ENCODE measurements around the gene SLC44A3. TPM values are rescaled to one million over a fixed set of nuclear protein-coding genes. Genes with fewer than 3 reads are reported as not detected.
A peak's percentile ranks its signal among the peaks of the same experiment; 100 is the strongest.

The SLC44A3 gene
- total and polyA plus RNA-seq, 2 of the 13 experiments (the other 11 are each of a cell fraction or from before 2014, with no cell fraction given): 6.8 to 14.1 TPM

DNA sequence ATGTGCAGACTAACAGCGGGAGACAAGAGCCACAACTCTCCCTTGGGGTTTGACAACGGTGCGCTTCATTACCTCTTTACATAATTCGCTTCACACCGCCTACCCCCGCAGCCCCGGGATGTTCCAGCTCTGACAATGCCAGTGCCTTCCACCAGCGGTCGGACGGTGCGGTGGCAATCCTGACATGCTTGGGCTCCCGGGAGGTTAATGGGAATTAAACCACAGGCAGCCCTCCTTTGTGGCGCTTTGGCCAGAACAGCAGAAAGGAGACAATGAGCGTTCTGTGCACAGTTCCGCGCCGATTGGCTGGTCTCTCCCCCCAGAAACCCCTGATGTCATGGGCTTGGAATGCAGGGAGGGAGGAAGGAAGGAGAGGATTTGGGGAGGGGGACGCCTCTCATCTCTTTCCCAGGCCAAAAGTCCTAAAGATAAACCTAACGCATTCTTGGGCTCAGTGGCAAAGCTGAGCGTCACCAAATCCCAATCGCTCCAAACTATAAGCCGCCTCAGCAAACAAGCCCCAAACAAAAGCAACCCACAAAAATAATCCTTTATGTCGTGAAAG is 105.5 kb downstream of the SLC44A3 start (continued):
- TF ChIP-seq ZNF83 (CRISPR knock-in tag; IDR thresholded peaks at IDR 0.05; ENCODE audit: borderline replicate concordance): no peak
- TF ChIP-seq NR3C1 (CRISPR knock-in tag; IDR thresholded peaks at IDR 0.05): no peak
- TF ChIP-seq SIX4 (CRISPR knock-in tag; IDR thresholded peaks at IDR 0.05): no peak
- peak; percentile 54; the same call in 1 of the 2 replicates for TF ChIP-seq ZNF292 (CRISPR knock-in tag; IDR thresholded peaks at IDR 0.05; ENCODE audit: borderline replicate concordance, low read depth)
- no peak for TF ChIP-seq ZNF619 (CRISPR knock-in tag; IDR thresholded peaks at IDR 0.05)
- no peak for TF ChIP-seq KDM2A (CRISPR knock-in tag; IDR thresholded peaks at IDR 0.05; ENCODE audit: borderline replicate concordance, low read depth)
- TF ChIP-seq HOXD1 (CRISPR knock-in tag; IDR thresholded peaks at IDR 0.05): 0 out of 2 replicates have a peak, but pooled peaks have one; percentile 18
- TF ChIP-seq MAF1 (CRISPR knock-in tag; IDR thresholded peaks at IDR 0.05; ENCODE audit: borderline replicate concordance): 0 out of 2 replicates have a peak, but pooled peaks have one; percentile 46
- TF ChIP-seq, protein P1, sequence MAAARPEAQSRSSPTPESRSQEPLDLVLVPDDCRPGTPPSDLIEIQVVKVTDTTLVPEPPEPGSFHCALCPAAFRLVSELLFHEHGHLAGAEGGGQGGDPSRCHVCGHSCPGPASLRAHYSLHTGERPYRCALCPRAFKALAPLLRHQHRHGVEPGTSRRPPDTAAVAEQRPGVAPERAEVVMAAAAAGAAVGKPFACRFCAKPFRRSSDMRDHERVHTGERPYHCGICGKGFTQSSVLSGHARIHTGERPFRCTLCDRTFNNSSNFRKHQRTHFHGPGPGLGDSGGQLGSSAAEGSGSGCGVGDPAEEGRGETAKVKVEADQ (CRISPR knock-in tag; IDR thresholded peaks at IDR 0.05; ENCODE audit: borderline replicate concordance): 0 out of 2 replicates have a peak, but pooled peaks have one; percentile 16
- no peak for TF ChIP-seq REXO4 (CRISPR knock-in tag; IDR thresholded peaks at IDR 0.05; ENCODE audit: borderline replicate concordance)
- TF ChIP-seq, protein P2, sequence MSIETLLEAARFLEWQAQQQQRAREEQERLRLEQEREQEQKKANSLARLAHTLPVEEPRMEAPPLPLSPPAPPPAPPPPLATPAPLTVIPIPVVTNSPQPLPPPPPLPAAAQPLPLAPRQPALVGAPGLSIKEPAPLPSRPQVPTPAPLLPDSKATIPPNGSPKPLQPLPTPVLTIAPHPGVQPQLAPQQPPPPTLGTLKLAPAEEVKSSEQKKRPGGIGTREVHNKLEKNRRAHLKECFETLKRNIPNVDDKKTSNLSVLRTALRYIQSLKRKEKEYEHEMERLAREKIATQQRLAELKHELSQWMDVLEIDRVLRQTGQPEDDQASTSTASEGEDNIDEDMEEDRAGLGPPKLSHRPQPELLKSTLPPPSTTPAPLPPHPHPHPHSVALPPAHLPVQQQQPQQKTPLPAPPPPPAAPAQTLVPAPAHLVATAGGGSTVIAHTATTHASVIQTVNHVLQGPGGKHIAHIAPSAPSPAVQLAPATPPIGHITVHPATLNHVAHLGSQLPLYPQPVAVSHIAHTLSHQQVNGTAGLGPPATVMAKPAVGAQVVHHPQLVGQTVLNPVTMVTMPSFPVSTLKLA (IDR thresholded peaks at IDR 0.05): no peak
- TF ChIP-seq SRY (CRISPR knock-in tag; IDR thresholded peaks at IDR 0.05): no peak
- peak; percentile 23; the same call in 1 of the 2 replicates for TF ChIP-seq IRF2 (CRISPR knock-in tag; IDR thresholded peaks at IDR 0.05)
- no peak for TF ChIP-seq SMYD3 (CRISPR knock-in tag; IDR thresholded peaks at IDR 0.05)
- TF ChIP-seq MED8 (CRISPR knock-in tag; IDR thresholded peaks at IDR 0.05; ENCODE audit: insufficient replicate concordance): no peak
- TF ChIP-seq ZNF775 (CRISPR knock-in tag; IDR thresholded peaks at IDR 0.05; ENCODE audit: borderline replicate concordance): no peak
- TF ChIP-seq SRSF4 (IDR thresholded peaks at IDR 0.05; ENCODE audit: low read depth, low read length, poor library complexity, severe bottlenecking): no peak
- TF ChIP-seq NFYB (CRISPR knock-in tag; IDR thresholded peaks at IDR 0.05): peak; percentile 41; the same call in 1 of the 2 replicates
- TF ChIP-seq, protein P3, sequence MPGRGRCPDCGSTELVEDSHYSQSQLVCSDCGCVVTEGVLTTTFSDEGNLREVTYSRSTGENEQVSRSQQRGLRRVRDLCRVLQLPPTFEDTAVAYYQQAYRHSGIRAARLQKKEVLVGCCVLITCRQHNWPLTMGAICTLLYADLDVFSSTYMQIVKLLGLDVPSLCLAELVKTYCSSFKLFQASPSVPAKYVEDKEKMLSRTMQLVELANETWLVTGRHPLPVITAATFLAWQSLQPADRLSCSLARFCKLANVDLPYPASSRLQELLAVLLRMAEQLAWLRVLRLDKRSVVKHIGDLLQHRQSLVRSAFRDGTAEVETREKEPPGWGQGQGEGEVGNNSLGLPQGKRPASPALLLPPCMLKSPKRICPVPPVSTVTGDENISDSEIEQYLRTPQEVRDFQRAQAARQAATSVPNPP (CRISPR knock-in tag; IDR thresholded peaks at IDR 0.05): no peak
- no peak for TF ChIP-seq ZC3H13 (CRISPR knock-in tag; IDR thresholded peaks at IDR 0.05)
- TF ChIP-seq, protein P4, sequence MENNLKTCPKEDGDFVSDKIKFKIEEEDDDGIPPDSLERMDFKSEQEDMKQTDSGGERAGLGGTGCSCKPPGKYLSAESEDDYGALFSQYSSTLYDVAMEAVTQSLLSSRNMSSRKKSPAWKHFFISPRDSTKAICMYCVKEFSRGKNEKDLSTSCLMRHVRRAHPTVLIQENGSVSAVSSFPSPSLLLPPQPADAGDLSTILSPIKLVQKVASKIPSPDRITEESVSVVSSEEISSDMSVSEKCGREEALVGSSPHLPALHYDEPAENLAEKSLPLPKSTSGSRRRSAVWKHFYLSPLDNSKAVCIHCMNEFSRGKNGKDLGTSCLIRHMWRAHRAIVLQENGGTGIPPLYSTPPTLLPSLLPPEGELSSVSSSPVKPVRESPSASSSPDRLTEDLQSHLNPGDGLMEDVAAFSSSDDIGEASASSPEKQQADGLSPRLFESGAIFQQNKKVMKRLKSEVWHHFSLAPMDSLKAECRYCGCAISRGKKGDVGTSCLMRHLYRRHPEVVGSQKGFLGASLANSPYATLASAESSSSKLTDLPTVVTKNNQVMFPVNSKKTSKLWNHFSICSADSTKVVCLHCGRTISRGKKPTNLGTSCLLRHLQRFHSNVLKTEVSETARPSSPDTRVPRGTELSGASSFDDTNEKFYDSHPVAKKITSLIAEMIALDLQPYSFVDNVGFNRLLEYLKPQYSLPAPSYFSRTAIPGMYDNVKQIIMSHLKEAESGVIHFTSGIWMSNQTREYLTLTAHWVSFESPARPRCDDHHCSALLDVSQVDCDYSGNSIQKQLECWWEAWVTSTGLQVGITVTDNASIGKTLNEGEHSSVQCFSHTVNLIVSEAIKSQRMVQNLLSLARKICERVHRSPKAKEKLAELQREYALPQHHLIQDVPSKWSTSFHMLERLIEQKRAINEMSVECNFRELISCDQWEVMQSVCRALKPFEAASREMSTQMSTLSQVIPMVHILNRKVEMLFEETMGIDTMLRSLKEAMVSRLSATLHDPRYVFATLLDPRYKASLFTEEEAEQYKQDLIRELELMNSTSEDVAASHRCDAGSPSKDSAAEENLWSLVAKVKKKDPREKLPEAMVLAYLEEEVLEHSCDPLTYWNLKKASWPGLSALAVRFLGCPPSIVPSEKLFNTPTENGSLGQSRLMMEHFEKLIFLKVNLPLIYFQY (CRISPR knock-in tag; IDR thresholded peaks at IDR 0.05; ENCODE audit: borderline replicate concordance): no peak
- no peak for TF ChIP-seq RARA (CRISPR knock-in tag; IDR thresholded peaks at IDR 0.05)
- no peak for TF ChIP-seq CHD2 (IDR thresholded peaks at IDR 0.05; ENCODE audit: low read depth, low read length)
- TF ChIP-seq ZNF878 (CRISPR knock-in tag; IDR thresholded peaks at IDR 0.05): no peak

Data from HepG2 (cell line).